ENCODE measurements around the gene DGKZ.

DGKZ gene

DNA sequence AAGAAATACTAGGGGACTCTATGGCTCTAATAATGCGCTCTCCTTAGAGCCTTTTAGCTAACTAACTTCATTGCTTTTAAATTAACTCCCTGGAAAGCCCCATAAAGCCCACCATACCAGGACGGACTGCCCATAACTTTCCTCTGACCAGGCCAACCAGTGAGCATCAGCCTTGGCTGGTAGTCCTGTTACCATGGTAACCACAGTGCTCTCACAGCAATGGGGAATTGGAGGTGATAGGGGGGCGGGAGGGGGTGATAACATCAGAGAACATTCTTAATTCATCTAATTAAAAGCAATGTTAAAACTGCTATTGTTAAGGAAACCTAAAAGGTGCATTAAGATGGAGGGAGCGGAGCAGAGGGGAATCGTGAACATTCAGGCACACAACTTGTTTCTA lies 71.5 kb downstream of the DGKZ start:
- no CpG with 5 or more reads among the region's 5 CpGs for WGBS (ENCODE audit: insufficient coverage, insufficient read length)
- H3K4me1 ChIP-seq (ENCODE audit: control insufficient read depth, insufficient read depth, low read length), result no peaks in the 10 kb centered on the region
- H3K9me3 ChIP-seq (ENCODE audit: control insufficient read depth, insufficient read depth, low read length), result no peaks in the 10 kb centered on the region
- H3K27ac ChIP-seq (ENCODE audit: low read length), result no peak overlapping the region
- H3K36me3 ChIP-seq (ENCODE audit: control insufficient read depth, insufficient read depth, low read length), result peaks cover 3% of the 10 kb centered on the region; the same call in 1 of the 2 replicates
- no peak for DNase-seq (ENCODE audit: low read depth, low spot score)
- no peak overlapping the region for H3K4me3 ChIP-seq (ENCODE audit: low read length)
- H3K27me3 ChIP-seq (ENCODE audit: control insufficient read depth, insufficient read depth, low read length), result no peaks in the 10 kb centered on the region

DNA sequence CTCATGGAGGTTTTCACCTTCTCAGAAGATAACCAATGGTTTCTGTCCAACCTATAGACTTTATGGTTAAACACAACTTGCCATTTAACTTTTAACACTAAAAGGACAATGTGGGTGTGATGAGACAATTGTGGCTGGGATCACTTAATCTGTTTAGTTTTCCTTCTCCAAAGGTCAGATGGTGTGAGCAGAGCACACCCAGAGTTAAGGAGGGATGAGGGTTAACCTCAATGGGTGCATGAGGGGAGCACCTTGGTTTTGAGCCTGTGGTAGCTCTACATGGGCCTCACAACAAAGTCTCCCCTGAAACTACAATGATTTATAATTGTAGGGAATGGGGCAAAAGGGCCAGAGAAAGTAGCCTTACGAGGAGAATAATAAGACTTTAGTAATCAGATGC lies 73.2 kb downstream of the DGKZ start:
- H3K27me3 ChIP-seq (ENCODE audit: control insufficient read depth, insufficient read depth, low read length), result no peaks in the 10 kb centered on the region
- no peaks in the 10 kb centered on the region for H3K4me1 ChIP-seq (ENCODE audit: control insufficient read depth, insufficient read depth, low read length)
- no CpG with 5 or more reads among the region's 1 CpG for WGBS (ENCODE audit: insufficient coverage, insufficient read length)
- H3K9me3 ChIP-seq (ENCODE audit: control insufficient read depth, insufficient read depth, low read length), result no peaks in the 10 kb centered on the region
- no peak for DNase-seq (ENCODE audit: low read depth, low spot score)
- H3K27ac ChIP-seq (ENCODE audit: low read length), result no peak overlapping the region
- no peaks in the 10 kb centered on the region for H3K36me3 ChIP-seq (ENCODE audit: control insufficient read depth, insufficient read depth, low read length)
- no peak overlapping the region for H3K4me3 ChIP-seq (ENCODE audit: low read length)

DNA sequence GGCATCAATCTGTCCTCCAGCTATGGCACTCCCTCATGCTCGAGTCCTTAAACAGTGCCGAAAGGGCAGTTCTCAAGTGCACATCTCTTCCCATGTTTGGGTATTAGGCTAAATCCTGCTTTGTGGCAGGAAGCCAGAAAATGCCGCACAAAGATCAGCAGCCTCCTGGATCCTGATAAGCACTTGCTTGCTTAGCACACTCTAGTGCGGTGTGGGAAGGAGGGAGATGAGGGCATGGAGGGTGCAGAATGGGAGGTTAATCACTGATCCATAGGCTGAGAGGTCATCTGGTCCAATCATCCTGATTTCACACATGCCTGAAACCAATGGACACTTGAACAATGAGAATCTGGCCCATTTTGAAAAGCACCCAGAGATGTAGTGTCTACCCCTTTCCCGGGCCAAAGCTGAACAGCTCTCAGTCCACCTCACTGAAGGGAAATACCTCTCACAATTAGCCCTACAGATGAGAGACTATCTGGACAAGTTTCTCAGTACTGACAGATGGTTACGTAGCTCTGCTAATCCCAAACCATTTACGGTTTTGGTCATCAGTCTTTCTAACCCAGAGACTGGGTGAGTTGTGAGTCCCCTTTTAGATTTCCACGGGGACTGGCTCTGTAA lies 74.1 kb downstream of the DGKZ start:
- Histone ChIP-seq H3K27me3 (ENCODE audit: control insufficient read depth, insufficient read depth, low read length) (no peaks in the 10 kb centered on the region), H3K27ac (ENCODE audit: low read length) (no peak overlapping the region), H3K9me3 (ENCODE audit: control insufficient read depth, insufficient read depth, low read length) (no peaks in the 10 kb centered on the region), H3K36me3 (ENCODE audit: control insufficient read depth, insufficient read depth, low read length) (no peaks in the 10 kb centered on the region), H3K4me3 (ENCODE audit: low read length) (no peak overlapping the region), H3K4me1 (ENCODE audit: control insufficient read depth, insufficient read depth, low read length) (no peaks in the 10 kb centered on the region)
- DNase-seq (ENCODE audit: low read depth, low spot score), result no peak
- no CpG with 5 or more reads among the region's 8 CpGs for WGBS (ENCODE audit: insufficient coverage, insufficient read length)

DNA sequence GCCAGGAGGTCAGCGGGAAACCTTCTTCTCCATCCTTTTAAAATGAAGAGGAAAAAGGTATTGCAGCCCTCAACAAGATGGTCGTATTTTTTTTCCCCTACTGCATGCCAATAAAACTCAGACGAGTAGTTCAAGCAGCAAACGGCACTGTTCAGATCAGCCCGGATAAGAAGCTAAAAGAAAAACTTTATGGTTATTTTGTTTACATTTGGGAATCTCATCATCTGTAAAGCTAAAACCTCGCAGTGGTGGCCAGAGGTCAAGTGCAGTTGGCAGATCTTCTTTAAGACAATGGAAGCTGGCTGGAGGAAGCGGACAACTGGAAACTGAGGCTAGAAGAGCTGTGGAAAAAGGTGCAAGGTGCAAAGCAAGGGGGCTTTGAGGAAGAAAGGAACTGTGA lies 75.3 kb downstream of the DGKZ start:
- no CpG with 5 or more reads among the region's 7 CpGs for WGBS (ENCODE audit: insufficient coverage, insufficient read length)
- DNase-seq (ENCODE audit: low read depth, low spot score), result no peak

DNA sequence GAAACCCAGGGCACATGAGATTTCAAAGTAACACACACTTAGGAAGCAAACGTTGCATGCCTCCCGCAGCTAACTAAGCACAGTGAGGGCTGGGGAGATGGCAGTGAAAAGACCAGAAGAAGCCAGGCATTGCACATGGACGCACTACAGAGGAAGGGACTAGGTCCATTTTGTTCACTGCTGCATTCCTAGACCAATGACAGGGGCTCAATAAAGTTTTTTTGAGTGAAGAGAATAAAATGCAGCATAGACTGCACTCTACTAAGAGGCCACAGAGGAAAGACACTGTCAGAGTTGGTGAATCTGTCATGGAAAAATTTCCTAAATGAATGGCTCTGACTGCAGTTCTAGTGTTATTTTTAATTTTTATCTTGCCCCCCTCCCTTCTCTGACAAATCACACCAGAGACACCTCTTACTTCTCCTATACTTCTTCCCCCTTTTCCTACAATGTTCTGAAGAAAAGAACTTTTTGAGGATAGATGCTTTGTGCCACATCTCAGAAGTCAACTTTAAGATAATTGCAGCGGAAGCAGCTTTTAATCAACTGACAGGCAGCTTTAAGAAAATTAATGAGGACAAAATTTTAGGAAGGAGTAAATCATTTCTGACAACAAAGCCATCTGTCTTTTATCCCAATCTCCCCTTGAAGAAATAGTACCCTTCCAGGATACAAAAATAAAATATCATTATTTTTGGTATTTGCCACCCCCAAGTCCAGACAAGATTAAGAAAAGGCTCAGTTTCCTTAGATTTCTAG lies 79.1 kb downstream of the DGKZ start:
- no peak overlapping the region for H3K4me3 ChIP-seq (ENCODE audit: low read length)

More for the DNA sequence above, 75.3 kb downstream of the DGKZ start:
- Histone ChIP-seq H3K4me3 (ENCODE audit: low read length) (no peak overlapping the region), H3K27ac (ENCODE audit: low read length) (no peak overlapping the region), H3K27me3 (ENCODE audit: control insufficient read depth, insufficient read depth, low read length) (no peaks in the 10 kb centered on the region), H3K36me3 (ENCODE audit: control insufficient read depth, insufficient read depth, low read length) (no peaks in the 10 kb centered on the region), H3K4me1 (ENCODE audit: control insufficient read depth, insufficient read depth, low read length) (no peaks in the 10 kb centered on the region), H3K9me3 (ENCODE audit: control insufficient read depth, insufficient read depth, low read length) (no peaks in the 10 kb centered on the region)

DNA sequence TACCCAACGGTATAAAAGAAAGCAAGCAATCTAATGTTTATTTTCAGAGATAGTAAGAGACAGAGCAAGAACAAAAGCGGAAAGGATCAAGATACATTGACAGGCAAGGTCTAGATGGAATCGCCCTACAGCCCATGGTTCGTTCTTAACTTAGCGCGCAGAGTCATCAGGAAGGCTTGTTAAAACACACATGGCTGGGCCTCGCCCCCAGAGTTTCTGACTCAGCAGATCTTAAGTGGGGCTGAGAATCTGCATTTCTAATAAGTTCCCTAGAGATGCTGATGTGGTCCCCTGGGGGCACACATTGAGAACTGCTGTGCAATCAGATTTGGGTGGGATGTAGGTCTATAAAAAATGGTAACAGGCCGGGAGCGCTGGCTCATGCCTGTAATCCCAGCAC lies 80.1 kb downstream of the DGKZ start:
- no CpG with 5 or more reads among the region's 9 CpGs for WGBS (ENCODE audit: insufficient coverage, insufficient read length)
- no peak overlapping the region for H3K4me3 ChIP-seq (ENCODE audit: low read length)
- H3K27me3 ChIP-seq (ENCODE audit: control insufficient read depth, insufficient read depth, low read length), result no peaks in the 10 kb centered on the region
- no peak overlapping the region for H3K27ac ChIP-seq (ENCODE audit: low read length)
- peak; percentile 41 for DNase-seq (ENCODE audit: low read depth, low spot score)
- H3K9me3 ChIP-seq (ENCODE audit: control insufficient read depth, insufficient read depth, low read length), result no peaks in the 10 kb centered on the region
- H3K36me3 ChIP-seq (ENCODE audit: control insufficient read depth, insufficient read depth, low read length), result no peaks in the 10 kb centered on the region
- 0 out of 2 replicates have a peak, but pooled peaks cover 2% of the 10 kb centered on the region for H3K4me1 ChIP-seq (ENCODE audit: control insufficient read depth, insufficient read depth, low read length)

More for the DNA sequence above, 79.1 kb downstream of the DGKZ start:
- Histone ChIP-seq H3K9me3 (ENCODE audit: control insufficient read depth, insufficient read depth, low read length) (no peaks in the 10 kb centered on the region), H3K27me3 (ENCODE audit: control insufficient read depth, insufficient read depth, low read length) (no peaks in the 10 kb centered on the region), H3K4me1 (ENCODE audit: control insufficient read depth, insufficient read depth, low read length) (0 out of 2 replicates have a peak, but pooled peaks cover 2% of the 10 kb centered on the region), H3K27ac (ENCODE audit: low read length) (no peak overlapping the region), H3K36me3 (ENCODE audit: control insufficient read depth, insufficient read depth, low read length) (no peaks in the 10 kb centered on the region)
- no CpG with 5 or more reads among the region's 4 CpGs for WGBS (ENCODE audit: insufficient coverage, insufficient read length)
- DNase-seq (ENCODE audit: low read depth, low spot score), result no peak

DNA sequence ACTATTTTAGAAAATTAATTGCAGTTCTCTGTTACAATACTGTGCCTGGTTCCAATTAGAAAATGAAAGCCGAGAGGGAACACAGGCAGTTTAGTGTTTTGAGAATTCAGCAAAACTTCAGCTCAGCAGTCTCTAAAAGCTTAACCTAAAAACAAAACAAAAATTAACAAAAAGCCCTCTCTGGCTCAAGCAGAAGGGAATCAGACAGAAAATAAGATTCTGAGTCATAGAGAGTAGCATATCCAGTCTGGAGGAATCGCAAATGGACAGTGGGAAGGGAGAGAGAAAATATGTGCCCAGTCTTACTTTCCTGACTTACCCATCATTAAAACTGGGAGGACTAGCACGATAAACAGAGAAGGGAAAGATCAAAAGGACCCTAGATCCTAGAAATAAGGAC lies 82.5 kb downstream of the DGKZ start:
- DNase-seq (ENCODE audit: low read depth, low spot score), result no peak
- no peak overlapping the region for H3K4me3 ChIP-seq (ENCODE audit: low read length)
- no peaks in the 10 kb centered on the region for H3K9me3 ChIP-seq (ENCODE audit: control insufficient read depth, insufficient read depth, low read length)
- no peak overlapping the region for H3K27ac ChIP-seq (ENCODE audit: low read length)
- H3K36me3 ChIP-seq (ENCODE audit: control insufficient read depth, insufficient read depth, low read length), result peaks cover 3% of the 10 kb centered on the region; the same call in 1 of the 2 replicates
- WGBS (ENCODE audit: insufficient coverage, insufficient read length), result no CpG with 5 or more reads among the region's 3 CpGs
- H3K4me1 ChIP-seq (ENCODE audit: control insufficient read depth, insufficient read depth, low read length), result 0 out of 2 replicates have a peak, but pooled peaks cover 2% of the 10 kb centered on the region
- no peaks in the 10 kb centered on the region for H3K27me3 ChIP-seq (ENCODE audit: control insufficient read depth, insufficient read depth, low read length)
